ENCODE measurements around the gene RAPH1.

GRCh38 chr2:203413796-203414195, 121.3 kb downstream of the RAPH1 start:
- TF ChIP-seq EZH2 (IDR thresholded peaks at IDR 0.05; ENCODE audit: low read length, unreplicated experiment) (no peak), CTCF (conservative IDR thresholded peaks at IDR 0.05; ENCODE audit: low read depth, low read length) (no peak), EZH2phosphoT487 (IDR thresholded peaks at IDR 0.05; ENCODE audit: borderline replicate concordance, low read length) (no peak)
